22Rv1 (cell line): ENCODE data around the gene SLC2A13.
"Not testable (repeated sequence)": the region's sequence is repeated elsewhere in the genome, so short reads cannot be mapped to it uniquely, and the experiment has no call there.

ENCODE experiments used
- H3K27ac ChIP-seq: fragments of 450-650 bp; 2 replicates; pipeline ENCODE4 v1.5.1; 2017
- ZFX ChIP-seq: fragments of 450-650 bp; IDR thresholded peaks from 2 replicates; pipeline ENCODE4 v1.6.1; 2017; ENCODE audit warnings: antibody characterized with exemption, borderline replicate concordance
- TF ChIP-seq, protein P1 (sequence below): fragments of 450-650 bp; IDR thresholded peaks from 2 replicates; pipeline ENCODE4 v1.5.1; 2017; ENCODE audit warnings: mild to moderate bottlenecking

SLC2A13 gene

DNA sequence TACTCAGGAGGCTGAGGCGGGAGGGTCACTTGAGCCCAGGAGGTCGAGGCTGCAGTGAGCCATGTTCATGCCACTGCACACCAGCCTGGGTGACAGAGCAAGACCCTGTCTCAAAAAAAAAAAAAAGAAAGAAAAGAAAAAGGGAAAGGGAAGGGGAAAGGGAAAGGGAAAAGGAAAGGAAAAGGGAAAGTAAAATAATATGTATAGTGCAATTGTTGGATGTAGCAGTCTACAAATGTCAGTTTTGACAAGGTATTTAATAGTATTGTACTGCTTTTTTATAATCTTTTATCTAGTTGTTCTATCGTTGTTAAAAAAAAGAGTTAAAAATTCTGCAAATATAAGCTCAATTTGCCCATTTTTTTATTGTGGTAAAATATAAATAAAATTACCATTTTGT, 67.3 kb downstream of the SLC2A13 start:
- TF ChIP-seq, protein P1, sequence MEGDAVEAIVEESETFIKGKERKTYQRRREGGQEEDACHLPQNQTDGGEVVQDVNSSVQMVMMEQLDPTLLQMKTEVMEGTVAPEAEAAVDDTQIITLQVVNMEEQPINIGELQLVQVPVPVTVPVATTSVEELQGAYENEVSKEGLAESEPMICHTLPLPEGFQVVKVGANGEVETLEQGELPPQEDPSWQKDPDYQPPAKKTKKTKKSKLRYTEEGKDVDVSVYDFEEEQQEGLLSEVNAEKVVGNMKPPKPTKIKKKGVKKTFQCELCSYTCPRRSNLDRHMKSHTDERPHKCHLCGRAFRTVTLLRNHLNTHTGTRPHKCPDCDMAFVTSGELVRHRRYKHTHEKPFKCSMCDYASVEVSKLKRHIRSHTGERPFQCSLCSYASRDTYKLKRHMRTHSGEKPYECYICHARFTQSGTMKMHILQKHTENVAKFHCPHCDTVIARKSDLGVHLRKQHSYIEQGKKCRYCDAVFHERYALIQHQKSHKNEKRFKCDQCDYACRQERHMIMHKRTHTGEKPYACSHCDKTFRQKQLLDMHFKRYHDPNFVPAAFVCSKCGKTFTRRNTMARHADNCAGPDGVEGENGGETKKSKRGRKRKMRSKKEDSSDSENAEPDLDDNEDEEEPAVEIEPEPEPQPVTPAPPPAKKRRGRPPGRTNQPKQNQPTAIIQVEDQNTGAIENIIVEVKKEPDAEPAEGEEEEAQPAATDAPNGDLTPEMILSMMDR = no peak
- no peak for TF ChIP-seq ZFX
- no peak overlapping the region for H3K27ac ChIP-seq

DNA sequence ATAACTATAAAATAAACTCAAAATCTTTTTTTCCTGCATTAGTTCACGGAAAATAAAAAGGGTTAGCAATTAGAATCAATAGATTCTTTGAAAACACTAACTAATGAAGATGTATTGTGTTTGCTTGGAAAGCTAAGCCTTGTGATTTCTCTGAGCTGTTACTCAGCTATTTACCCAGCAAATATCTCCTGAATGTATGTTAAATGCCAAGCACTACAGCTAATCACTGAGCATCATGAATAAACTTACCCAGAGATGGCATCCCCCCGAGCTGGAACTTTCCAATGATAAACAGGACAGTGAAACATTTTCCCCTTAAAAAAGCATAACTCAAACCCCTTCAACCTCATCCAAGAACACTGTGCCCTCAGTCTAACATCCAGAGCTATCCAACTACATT, 71.2 kb downstream of the SLC2A13 start:
- no peak for TF ChIP-seq ZFX
- TF ChIP-seq, protein P1 = no peak

DNA sequence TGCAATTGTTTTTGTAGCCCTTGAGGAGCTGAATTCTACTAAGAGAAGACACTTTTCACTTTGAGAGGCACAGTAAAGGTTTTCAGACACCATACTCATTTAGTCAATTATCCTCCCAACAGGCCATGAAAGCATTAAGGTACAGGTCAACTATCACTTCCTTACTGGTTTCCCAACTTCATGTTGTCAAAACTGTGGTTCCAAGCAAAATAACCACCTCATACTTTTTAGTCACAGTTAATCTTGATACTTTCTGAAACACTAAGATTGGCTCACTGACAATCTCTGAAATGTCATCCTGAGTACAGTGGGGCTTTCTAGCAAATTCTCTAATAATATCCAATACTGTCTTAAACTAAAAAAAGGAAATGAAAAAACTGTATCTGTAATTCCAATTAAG, 71.7 kb downstream of the SLC2A13 start:
- H3K27ac ChIP-seq = no peak overlapping the region
- TF ChIP-seq, protein P1 = no peak
- TF ChIP-seq ZFX = no peak

More for the DNA sequence above, 71.2 kb downstream of the SLC2A13 start:
- no peak overlapping the region for H3K27ac ChIP-seq

DNA sequence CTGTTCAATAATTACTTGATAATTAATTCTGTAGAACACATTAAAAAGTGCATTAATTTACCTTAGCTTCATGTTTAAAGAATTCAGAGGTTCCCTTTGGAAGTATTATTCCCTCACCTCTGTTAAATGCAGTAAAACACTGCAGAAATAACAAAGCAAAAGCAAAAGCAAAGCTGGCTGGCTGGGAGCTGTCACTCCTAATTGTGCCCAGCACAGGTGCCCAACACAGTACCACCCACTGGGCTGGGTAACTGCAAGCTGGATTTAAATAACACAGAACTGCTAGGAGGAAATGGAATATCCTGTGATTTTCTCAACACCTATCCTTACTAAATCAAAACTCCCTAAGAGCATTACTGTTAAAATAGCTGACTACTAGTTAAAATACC, 72.6 kb downstream of the SLC2A13 start:
- TF ChIP-seq ZFX = no peak
- TF ChIP-seq, protein P1 = no peak

DNA sequence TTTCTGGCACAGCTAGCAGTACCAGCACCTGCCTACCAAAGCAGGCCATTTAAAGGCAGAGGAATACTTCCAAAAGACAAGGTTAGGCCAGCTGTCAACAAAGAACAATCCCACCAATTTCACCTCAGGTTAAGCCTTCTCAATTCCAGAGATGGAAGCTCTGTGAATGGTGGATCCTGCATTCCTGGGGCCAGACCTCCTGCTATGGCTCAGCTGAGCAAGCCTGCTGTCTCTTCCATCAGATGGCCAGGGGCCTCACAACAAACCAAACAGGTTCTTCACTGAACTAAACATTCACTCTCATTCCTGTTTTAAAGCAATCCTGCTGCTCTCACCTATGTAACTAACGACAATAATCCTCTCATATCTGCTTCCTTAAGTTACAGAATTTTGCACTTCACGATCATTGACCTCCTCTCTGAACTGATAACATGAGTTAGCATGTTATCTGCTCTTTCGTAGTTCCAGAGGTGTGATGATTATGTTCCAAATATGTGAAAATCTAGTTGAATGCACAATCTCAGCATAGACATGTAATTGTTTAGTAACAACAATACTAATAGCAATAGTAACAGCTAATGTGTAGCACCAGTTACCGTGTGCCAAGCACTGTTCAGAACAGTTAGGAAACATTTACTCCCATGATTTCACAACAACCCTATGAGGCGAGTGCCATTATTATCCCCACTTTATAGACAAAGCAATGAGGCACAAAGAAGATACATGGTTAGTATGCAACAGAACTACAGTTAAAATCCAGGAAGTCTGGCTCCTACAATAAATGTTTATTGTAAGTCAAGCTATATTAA, 73.2 kb downstream of the SLC2A13 start:
- H3K27ac ChIP-seq = peak overlapping the region; percentile 16; the same call in 1 of the 2 replicates
- TF ChIP-seq ZFX = no peak
- TF ChIP-seq, protein P1 = no peak

More for the DNA sequence above, 72.6 kb downstream of the SLC2A13 start:
- no peak overlapping the region for H3K27ac ChIP-seq

DNA sequence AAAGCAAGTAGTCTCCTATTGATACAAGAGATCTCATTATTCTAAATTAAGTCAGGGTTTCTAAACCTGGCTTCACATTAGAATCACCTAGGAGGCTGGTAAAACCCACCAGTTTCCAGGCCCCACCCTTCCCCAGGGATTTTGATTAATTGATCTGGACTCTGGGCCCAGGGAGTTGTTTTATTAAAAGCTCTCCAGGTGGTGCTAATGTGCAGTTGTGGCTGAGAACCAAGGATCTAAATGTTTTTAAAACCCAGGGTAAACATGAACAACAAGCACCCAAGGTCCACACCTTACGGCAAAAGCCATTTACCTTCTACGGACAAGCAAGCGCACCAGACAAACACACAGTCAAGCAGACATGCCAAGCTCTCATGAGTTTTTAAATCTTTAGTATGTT, 73.9 kb downstream of the SLC2A13 start:
- H3K27ac ChIP-seq = peak overlapping the region; percentile 16; the same call in 1 of the 2 replicates
- TF ChIP-seq, protein P1 = peak; percentile 81
- TF ChIP-seq ZFX = no peak

DNA sequence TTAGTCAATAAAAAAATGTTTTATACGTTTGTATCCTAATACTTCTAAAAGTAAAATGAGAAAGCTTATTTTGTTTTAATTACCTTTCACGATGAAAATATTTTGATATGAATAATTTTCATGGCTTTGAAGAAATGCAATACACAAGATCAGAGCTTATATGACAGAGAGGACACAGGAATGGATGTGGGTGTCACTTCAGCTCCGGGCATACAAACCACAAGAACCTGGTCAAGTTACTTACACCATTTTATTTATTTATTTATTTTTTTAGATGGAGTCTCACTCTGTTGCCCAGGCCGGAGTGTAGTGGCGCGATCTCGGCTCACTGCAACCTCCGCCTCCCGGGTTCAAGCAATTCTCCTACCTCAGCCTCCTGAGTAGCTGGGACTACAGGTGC, 74.9 kb downstream of the SLC2A13 start:
- H3K27ac ChIP-seq = not testable (repeated sequence)

DNA sequence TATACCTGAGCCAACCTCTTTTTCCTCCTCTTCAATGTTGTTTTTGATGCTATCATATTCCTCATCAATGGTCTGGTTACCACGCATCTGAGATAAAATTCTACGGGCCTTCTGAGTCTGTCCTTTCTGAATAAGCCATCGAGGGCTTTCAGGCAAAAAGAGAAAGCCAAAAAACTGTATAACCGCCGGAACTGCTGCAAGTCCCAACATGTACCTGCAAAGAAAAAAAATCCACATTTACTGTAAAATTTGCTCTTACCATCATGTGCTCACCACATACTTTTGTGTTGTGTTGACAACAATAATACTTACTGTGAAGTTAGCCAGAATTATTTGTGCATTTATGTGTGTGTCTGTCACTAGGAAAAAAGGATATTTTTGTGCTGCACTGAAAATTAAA, 77.6 kb downstream of the SLC2A13 start:
- H3K27ac ChIP-seq = no peak overlapping the region
- no peak for TF ChIP-seq ZFX
- TF ChIP-seq, protein P1 = no peak
